HG02798 (cell line): Measurements from ENCODE around the gene MRFAP1L1.
"Not testable (repeated sequence)": the region's sequence is repeated elsewhere in the genome, so short reads cannot be mapped to it uniquely, and the experiment has no call there.

Experiments used
- ATAC-seq: cut with Tn5 transposase; IDR thresholded peaks from one replicate; pipeline ENCODE4 v1.9.1; 2021; ENCODE audit warnings: mild to moderate bottlenecking; ENCODE audit not compliant: unreplicated experiment, poor library complexity

Gene MRFAP1L1

GRCh38 chr4:6709230-6710114 is at the start of gene MRFAP1L1:
Gene MRFAP1L1, minus strand, starts transcription at chr4:6709865. Its CDS starts 236 bp downstream, at chr4:6709629.
- peak; percentile 83 for ATAC-seq

- no peak for ATAC-seq
Observed at GRCh38 chr4:6758728-6759127, 49.1 kb upstream of the MRFAP1L1 start.

GRCh38 chr4:6756345-6756744 is 46.7 kb upstream of the MRFAP1L1 start:
- ATAC-seq = not testable (repeated sequence)

GRCh38 chr4:6755088-6755753 is 45.6 kb upstream of the MRFAP1L1 start:
- ATAC-seq = no peak

- no peak for ATAC-seq
Observed at GRCh38 chr4:6754481-6755087, 44.9 kb upstream of the MRFAP1L1 start.

- ATAC-seq = no peak
Observed at GRCh38 chr4:6753891-6754290, 44.2 kb upstream of the MRFAP1L1 start.

GRCh38 chr4:6753103-6753560 is 43.5 kb upstream of the MRFAP1L1 start:
- no peak for ATAC-seq

GRCh38 chr4:6752486-6752829 is 42.8 kb upstream of the MRFAP1L1 start:
- ATAC-seq = no peak

GRCh38 chr4:6751611-6752485 is 42.2 kb upstream of the MRFAP1L1 start:
- no peak for ATAC-seq

- ATAC-seq = no peak
Observed at GRCh38 chr4:6750286-6751221, 40.9 kb upstream of the MRFAP1L1 start.

- ATAC-seq = no peak
Observed at GRCh38 chr4:6749340-6750171, 39.9 kb upstream of the MRFAP1L1 start.

- no peak for ATAC-seq
Observed at GRCh38 chr4:6748286-6748685, 38.6 kb upstream of the MRFAP1L1 start.

GRCh38 chr4:6747294-6748051 is 37.8 kb upstream of the MRFAP1L1 start:
- no peak for ATAC-seq

- no peak for ATAC-seq
Observed at GRCh38 chr4:6746721-6747293, 37.1 kb upstream of the MRFAP1L1 start.

GRCh38 chr4:6742989-6743388 is 33.3 kb upstream of the MRFAP1L1 start:
- no peak for ATAC-seq

- ATAC-seq = no peak
Observed at GRCh38 chr4:6742507-6742906, 32.8 kb upstream of the MRFAP1L1 start.

- ATAC-seq = no peak
Observed at GRCh38 chr4:6740347-6740746, 30.7 kb upstream of the MRFAP1L1 start.
